Retinal pigment epithelial cell (primary cell): ENCODE data around the gene NCOA3.

Experiments
- DNase-seq: peaks from one replicate; pipeline ENCODE4 v3.0.0-alpha.2; 2010; ENCODE audit warnings: low read depth
- H3K4me3 ChIP-seq: 2 replicates; pipeline ENCODE4 v1.5.1; 2011; ENCODE audit warnings: mild to moderate bottlenecking, low read length, control low read depth, moderate library complexity
- TF ChIP-seq, protein P1 (sequence below): conservative IDR thresholded peaks from 2 replicates; pipeline ENCODE4 v1.5.1; 2011; ENCODE audit warnings: low read depth, low read length, control low read depth, inconsistent platforms

Gene NCOA3

DNA sequence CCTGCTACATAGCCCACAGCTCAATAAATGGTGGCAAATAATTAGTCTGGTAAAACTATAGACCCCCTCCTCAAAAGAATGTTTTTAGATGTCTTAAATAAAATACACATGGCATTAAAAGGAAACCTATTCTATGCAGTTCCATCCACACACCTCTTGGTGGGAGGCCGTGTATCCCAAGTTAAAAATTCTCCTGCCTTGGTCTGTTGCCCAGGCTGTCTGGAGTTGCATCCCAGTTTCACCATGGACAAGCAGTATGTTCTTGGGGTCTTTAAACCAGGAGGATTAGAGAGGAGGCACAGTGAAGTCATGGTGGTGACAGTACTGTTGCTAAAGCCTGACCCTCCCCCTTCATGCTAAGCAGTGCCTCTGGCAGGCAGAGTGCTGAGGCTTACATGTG is 188.0 kb downstream of the NCOA3 start:
- TF ChIP-seq, protein P1, sequence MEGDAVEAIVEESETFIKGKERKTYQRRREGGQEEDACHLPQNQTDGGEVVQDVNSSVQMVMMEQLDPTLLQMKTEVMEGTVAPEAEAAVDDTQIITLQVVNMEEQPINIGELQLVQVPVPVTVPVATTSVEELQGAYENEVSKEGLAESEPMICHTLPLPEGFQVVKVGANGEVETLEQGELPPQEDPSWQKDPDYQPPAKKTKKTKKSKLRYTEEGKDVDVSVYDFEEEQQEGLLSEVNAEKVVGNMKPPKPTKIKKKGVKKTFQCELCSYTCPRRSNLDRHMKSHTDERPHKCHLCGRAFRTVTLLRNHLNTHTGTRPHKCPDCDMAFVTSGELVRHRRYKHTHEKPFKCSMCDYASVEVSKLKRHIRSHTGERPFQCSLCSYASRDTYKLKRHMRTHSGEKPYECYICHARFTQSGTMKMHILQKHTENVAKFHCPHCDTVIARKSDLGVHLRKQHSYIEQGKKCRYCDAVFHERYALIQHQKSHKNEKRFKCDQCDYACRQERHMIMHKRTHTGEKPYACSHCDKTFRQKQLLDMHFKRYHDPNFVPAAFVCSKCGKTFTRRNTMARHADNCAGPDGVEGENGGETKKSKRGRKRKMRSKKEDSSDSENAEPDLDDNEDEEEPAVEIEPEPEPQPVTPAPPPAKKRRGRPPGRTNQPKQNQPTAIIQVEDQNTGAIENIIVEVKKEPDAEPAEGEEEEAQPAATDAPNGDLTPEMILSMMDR, result no peak
- no peak for DNase-seq
- no peak overlapping the region for H3K4me3 ChIP-seq

- no peak overlapping the region for H3K4me3 ChIP-seq
- DNase-seq, result no peak
- TF ChIP-seq, protein P1, result no peak
These were observed 189.9 kb downstream of the NCOA3 start for GRCh38 chr20:47691625-47692024.

GRCh38 chr20:47694021-47694818 is 192.5 kb downstream of the NCOA3 start:
- no peak for DNase-seq
- TF ChIP-seq, protein P1, result no peak
- no peak overlapping the region for H3K4me3 ChIP-seq

GRCh38 chr20:47696856-47697255 is 195.2 kb downstream of the NCOA3 start:
- TF ChIP-seq, protein P1, result no peak
- DNase-seq, result no peak
- H3K4me3 ChIP-seq, result no peak overlapping the region

GRCh38 chr20:47698142-47698541 is 196.5 kb downstream of the NCOA3 start:
- TF ChIP-seq, protein P1, result no peak
- DNase-seq, result no peak
- H3K4me3 ChIP-seq, result no peak overlapping the region

- no peak for DNase-seq
- TF ChIP-seq, protein P1, result no peak
- H3K4me3 ChIP-seq, result no peak overlapping the region
These were observed 198.1 kb downstream of the NCOA3 start for GRCh38 chr20:47699818-47700217.

GRCh38 chr20:47700327-47700726 is 198.6 kb downstream of the NCOA3 start:
- no peak overlapping the region for H3K4me3 ChIP-seq
- TF ChIP-seq, protein P1, result no peak
- DNase-seq, result no peak
